Endothelial cell of umbilical vein (primary cell): ENCODE results near the gene TK1.

Experiments used
- EZH2 ChIP-seq: IDR thresholded peaks from 2 replicates; pipeline ENCODE4 v1.6.1; 2012; ENCODE audit warnings: borderline replicate concordance, low read depth, mild to moderate bottlenecking, moderate library complexity, low read length, inconsistent platforms; ENCODE audit not compliant: severe bottlenecking
- FOS ChIP-seq: IDR thresholded peaks from 2 replicates; pipeline ENCODE4 v1.6.1; 2011; ENCODE audit warnings: mild to moderate bottlenecking, low read length, moderate library complexity, borderline replicate concordance; ENCODE audit not compliant: insufficient read depth
- GATA2 ChIP-seq: IDR thresholded peaks from 2 replicates; pipeline ENCODE4 v1.7.0; 2011; ENCODE audit warnings: low read depth, mild to moderate bottlenecking, moderate library complexity, mixed read lengths, low read length; ENCODE audit not compliant: insufficient read length, insufficient read depth
- JUN ChIP-seq: IDR thresholded peaks from 2 replicates; pipeline ENCODE4 v1.6.1; 2011; ENCODE audit warnings: borderline replicate concordance, low read depth; ENCODE audit not compliant: insufficient read length, insufficient read depth
- MAX ChIP-seq: IDR thresholded peaks from 2 replicates; pipeline ENCODE4 v1.6.1; 2011; ENCODE audit not compliant: insufficient read depth, insufficient read length
- MYC ChIP-seq: IDR thresholded peaks from one replicate; pipeline ENCODE4 v1.6.1; 2011; ENCODE audit warnings: mild to moderate bottlenecking, low read depth, low read length
- POLR2A ChIP-seq: IDR thresholded peaks from 2 replicates; pipeline ENCODE4 v1.6.1; 2012; ENCODE audit warnings: low read depth, mild to moderate bottlenecking, control low read depth, low read length
- POLR2AphosphoS5 ChIP-seq: IDR thresholded peaks from 2 replicates; pipeline ENCODE4 v1.6.1; 2012; ENCODE audit warnings: low read depth, mild to moderate bottlenecking, control low read depth, low read length, moderate library complexity; ENCODE audit not compliant: insufficient read depth
- TF ChIP-seq, protein P1 (sequence below), 2 donors: IDR thresholded peaks; 1 replicate in 1 of 2; 2 replicates in 1 of 2; pipeline ENCODE4 v1.5.1; 2011; ENCODE audit warnings: low read length in 2 of 2, mild to moderate bottlenecking in 2 of 2, moderate library complexity in 2 of 2, control low read depth in 1 of 2, inconsistent platforms in 1 of 2, low read depth in 1 of 2; ENCODE audit not compliant: insufficient read depth in 1 of 2; ENCODE audit errors: extremely low read depth in 1 of 2

- TF ChIP-seq POLR2A: peak; percentile 31
- TF ChIP-seq, protein P1, sequence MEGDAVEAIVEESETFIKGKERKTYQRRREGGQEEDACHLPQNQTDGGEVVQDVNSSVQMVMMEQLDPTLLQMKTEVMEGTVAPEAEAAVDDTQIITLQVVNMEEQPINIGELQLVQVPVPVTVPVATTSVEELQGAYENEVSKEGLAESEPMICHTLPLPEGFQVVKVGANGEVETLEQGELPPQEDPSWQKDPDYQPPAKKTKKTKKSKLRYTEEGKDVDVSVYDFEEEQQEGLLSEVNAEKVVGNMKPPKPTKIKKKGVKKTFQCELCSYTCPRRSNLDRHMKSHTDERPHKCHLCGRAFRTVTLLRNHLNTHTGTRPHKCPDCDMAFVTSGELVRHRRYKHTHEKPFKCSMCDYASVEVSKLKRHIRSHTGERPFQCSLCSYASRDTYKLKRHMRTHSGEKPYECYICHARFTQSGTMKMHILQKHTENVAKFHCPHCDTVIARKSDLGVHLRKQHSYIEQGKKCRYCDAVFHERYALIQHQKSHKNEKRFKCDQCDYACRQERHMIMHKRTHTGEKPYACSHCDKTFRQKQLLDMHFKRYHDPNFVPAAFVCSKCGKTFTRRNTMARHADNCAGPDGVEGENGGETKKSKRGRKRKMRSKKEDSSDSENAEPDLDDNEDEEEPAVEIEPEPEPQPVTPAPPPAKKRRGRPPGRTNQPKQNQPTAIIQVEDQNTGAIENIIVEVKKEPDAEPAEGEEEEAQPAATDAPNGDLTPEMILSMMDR (IDR thresholded peaks at IDR 0.05; ENCODE audit: extremely low read depth in 1 of 2, insufficient read depth in 1 of 2, low read depth in 1 of 2, low read length in 2 of 2): no peak
- peak; percentile 89 for TF ChIP-seq POLR2AphosphoS5
- no peak for TF ChIP-seq EZH2
- peak; percentile 79 for TF ChIP-seq MAX
- TF ChIP-seq GATA2: no peak
- TF ChIP-seq JUN: no peak
- no peak for TF ChIP-seq MYC
- TF ChIP-seq FOS: no peak
Measured at GRCh38 chr17:78214016-78214705, 27.3 kb upstream of the TK1 start, which contains the start of gene BIRC5.
